IMR-90 (cell line): ENCODE results near the gene PFN2. TPM values are rescaled to one million over a fixed set of nuclear protein-coding genes. Genes with fewer than 3 reads are reported as not detected.

Experiments used
- ATAC-seq: fragments of 200-7000 bp; cut with Tn5 transposase; 2 replicates; pipeline ENCODE4 v1.9.1; 2020; ENCODE audit warnings: low read depth, mild to moderate bottlenecking, moderate library complexity
- BruUV-seq: library from RNA; stranded (reverse); fragments of 400-500 nt; replicated peaks from 2 replicates; lab custom pipeline; 2021; lab: Mats Ljungman, UMichigan
- CTCF ChIA-PET: fragments of 300-600 bp; formaldehyde crosslinking; extraction: SDS; loops from one replicate; lab custom pipeline; 2021; ENCODE audit warnings: antibody characterized with exemption; lab: Yijun Ruan, JAX
- POLR2A ChIA-PET: fragments of 300-600 bp; sonication (Branson Sonifier 250); formaldehyde crosslinking; loops from one replicate; lab custom pipeline; 2022; ENCODE audit warnings: antibody characterized with exemption; ENCODE audit not compliant: unreplicated experiment; lab: Charles Lee
- DNase-seq: peaks from one replicate; pipeline ENCODE4 v3.0.0; 2013
- H2AFZ ChIP-seq: replicated peaks from 2 replicates; pipeline ENCODE3; 2013; ENCODE audit warnings: low read length, mild to moderate bottlenecking; ENCODE audit not compliant: poor library complexity
- H2AK5ac ChIP-seq: 2 replicates; pipeline ENCODE4 v1.6.1; 2013; ENCODE audit warnings: low read depth, low read length, inconsistent platforms
- H2AK9ac ChIP-seq: replicated peaks from 2 replicates; pipeline ENCODE3; 2013; ENCODE audit warnings: mild to moderate bottlenecking, low read depth, low read length, moderate library complexity; ENCODE audit not compliant: poor library complexity
- H2BK120ac ChIP-seq: 2 replicates; pipeline ENCODE4 v1.6.1; 2013; ENCODE audit warnings: low read depth, low read length, inconsistent platforms
- H2BK15ac ChIP-seq: 3 replicates; pipeline ENCODE4 v1.6.1; 2013; ENCODE audit warnings: low read depth, low read length, inconsistent platforms
- H2BK20ac ChIP-seq: 2 replicates; pipeline ENCODE4 v1.6.1; 2013; ENCODE audit warnings: low read depth, mild to moderate bottlenecking, inconsistent platforms, low read length, moderate library complexity
- H2BK5ac ChIP-seq: 2 replicates; pipeline ENCODE4 v1.6.1; 2013; ENCODE audit warnings: mild to moderate bottlenecking, low read depth, low read length, inconsistent platforms; ENCODE audit not compliant: poor library complexity, severe bottlenecking
- H3K14ac ChIP-seq: replicated peaks from 2 replicates; pipeline ENCODE4 v1.6.1; 2013; ENCODE audit warnings: low read depth, low read length, inconsistent platforms
- H3K18ac ChIP-seq: 2 replicates; pipeline ENCODE4 v1.6.1; 2013; ENCODE audit warnings: low read depth, low read length, control low read depth
- H3K23ac ChIP-seq: 2 replicates; pipeline ENCODE4 v1.6.1; 2013; ENCODE audit warnings: low read depth, low read length, inconsistent platforms
- H3K27ac ChIP-seq: 2 replicates; pipeline ENCODE4 v1.5.1; 2013; ENCODE audit warnings: mild to moderate bottlenecking, control low read depth, low read length; ENCODE audit not compliant: insufficient read depth
- H3K27me3 ChIP-seq: 2 replicates; pipeline ENCODE4 v1.6.1; 2013; ENCODE audit warnings: low read length; ENCODE audit not compliant: control insufficient read depth, insufficient read depth
- H3K36me3 ChIP-seq: 2 replicates; pipeline ENCODE4 v1.6.1; 2013; ENCODE audit warnings: low read length, mixed read lengths; ENCODE audit not compliant: control insufficient read depth, insufficient read depth
- H3K4ac ChIP-seq: 2 replicates; pipeline ENCODE4 v1.6.1; 2013; ENCODE audit warnings: low read depth, low read length, inconsistent platforms
- H3K4me1 ChIP-seq: 2 replicates; pipeline ENCODE4 v1.6.1; 2013; ENCODE audit warnings: low read length, mixed read lengths; ENCODE audit not compliant: control insufficient read depth, insufficient read depth
- H3K4me2 ChIP-seq: 2 replicates; pipeline ENCODE4 v1.6.1; 2013; ENCODE audit warnings: low read depth, mild to moderate bottlenecking, control low read depth, low read length, moderate library complexity
- H3K4me3 ChIP-seq: 2 replicates; pipeline ENCODE4 v1.5.1; 2013; ENCODE audit warnings: low read depth, mild to moderate bottlenecking, control low read depth, low read length, moderate library complexity; ENCODE audit not compliant: insufficient read depth
- H3K56ac ChIP-seq: 2 replicates; pipeline ENCODE4 v1.6.1; 2013; ENCODE audit warnings: low read length, inconsistent platforms; ENCODE audit not compliant: insufficient read depth; ENCODE audit errors: extremely low read depth
- H3K79me1 ChIP-seq, 2 experiments: 2 replicates each; pipeline ENCODE4 v1.6.1; 2013; ENCODE audit warnings: low read length in 2 of 2, inconsistent platforms in 1 of 2, low read depth in 1 of 2
- H3K9ac ChIP-seq: 2 replicates; pipeline ENCODE4 v1.6.1; 2013; ENCODE audit warnings: low read depth, low read length, control low read depth
- H3K9me1 ChIP-seq: 2 replicates; pipeline ENCODE4 v1.6.1; 2013; ENCODE audit warnings: low read length, inconsistent platforms; ENCODE audit not compliant: insufficient read depth
- H3K9me3 ChIP-seq: 2 replicates; pipeline ENCODE4 v1.6.1; 2013; ENCODE audit warnings: low read length; ENCODE audit not compliant: control insufficient read depth, insufficient read depth
- H4K20me1 ChIP-seq: 2 replicates; pipeline ENCODE4 v1.6.1; 2013; ENCODE audit warnings: low read length, inconsistent platforms; ENCODE audit not compliant: insufficient read depth
- H4K5ac ChIP-seq: 2 replicates; pipeline ENCODE4 v1.6.1; 2013; ENCODE audit warnings: mild to moderate bottlenecking, low read depth, low read length, control low read depth
- H4K8ac ChIP-seq, 2 experiments: 2 replicates each; pipeline ENCODE4 v1.6.1; 2013; ENCODE audit warnings: low read depth in 2 of 2, low read length in 2 of 2, control low read depth in 1 of 2, inconsistent platforms in 1 of 2
- H4K91ac ChIP-seq: 2 replicates; pipeline ENCODE4 v1.6.1; 2013; ENCODE audit warnings: low read depth, low read length, inconsistent platforms; ENCODE audit not compliant: insufficient read depth
- CEBPB ChIP-seq: IDR thresholded peaks from 2 replicates; pipeline ENCODE4 v1.6.1; 2012; ENCODE audit warnings: low read depth, low read length, improper control_type of control experiment
- MXI1 ChIP-seq: IDR thresholded peaks from 2 replicates; pipeline ENCODE4 v1.6.1; 2012; ENCODE audit warnings: low read depth, mild to moderate bottlenecking, low read length, moderate library complexity, borderline replicate concordance
- POLR2A ChIP-seq: IDR thresholded peaks from 2 replicates; pipeline ENCODE4 v1.6.1; 2012; ENCODE audit warnings: mild to moderate bottlenecking, low read depth, low read length
- RAD21 ChIP-seq: IDR thresholded peaks from 2 replicates; pipeline ENCODE4 v1.6.1; 2012; ENCODE audit warnings: low read length, improper control_type of control experiment
- USF2 ChIP-seq: fragments of 150-350 bp; IDR thresholded peaks from 2 replicates; pipeline ENCODE4 v1.6.1; 2017; ENCODE audit warnings: mild to moderate bottlenecking, antibody characterized with exemption, low read length, low read depth
- WGBS, 2 experiments: methylation state at CpG; one replicate each; pipeline versions ENCODE4 v1.1.5 to v1.1.7; 2013; ENCODE audit warnings: missing lambda C conversion rate in 2 of 2; ENCODE audit not compliant: insufficient read length in 1 of 2; ENCODE audit errors: extremely low coverage in 2 of 2; 5-methylcytosine and 5-hydroxymethylcytosine counted together
- dilution Hi-C: fragments of 300-500 bp; cut with HindIII; formaldehyde crosslinking; loops from one replicate; pipeline ENCODE4 v1.14.3; 2018; ENCODE audit warnings: low sequenced_read_pairs; ENCODE audit not compliant: unreplicated experiment
- in situ Hi-C: fragments of 300-500 bp; cut with MboI; formaldehyde crosslinking; loops from 3 replicates; pipeline ENCODE4 v1.14.3; 2019; ENCODE audit warnings: low sequenced_read_pairs, inconsistent platforms, mixed read lengths
- intact Hi-C: fragments of 100-400 bp; cut with micrococcal nuclease; formaldehyde crosslinking; loops from 2 replicates; pipeline ENCODE4 v1.10.0; 2022
- polyA plus RNA-seq, 3 experiments: library from polyadenylated mRNA; depleted of rRNA; stranded (reverse); fragments of >200 nt; gene quantifications; 2 replicates each; pipeline ENCODE4 v1.2.3, GENCODE V29; 2012; ENCODE audit warnings: low replicate concordance in 1 of 3
- total RNA-seq: library from RNA; depleted of rRNA; stranded (reverse); fragments of >200 nt; gene quantifications from 2 replicates; pipeline ENCODE4 v1.2.3, GENCODE V29; 2012
- TF ChIP-seq, protein P1 (sequence below): conservative IDR thresholded peaks from 2 replicates; pipeline ENCODE4 v1.5.1; 2012; ENCODE audit warnings: mild to moderate bottlenecking, low read depth, low read length, improper control_type of control experiment

Gene PFN2
- total and polyA plus RNA-seq, 2 of the 4 experiments (the other 2 are of a cell fraction): 256 to 444 TPM

DNA sequence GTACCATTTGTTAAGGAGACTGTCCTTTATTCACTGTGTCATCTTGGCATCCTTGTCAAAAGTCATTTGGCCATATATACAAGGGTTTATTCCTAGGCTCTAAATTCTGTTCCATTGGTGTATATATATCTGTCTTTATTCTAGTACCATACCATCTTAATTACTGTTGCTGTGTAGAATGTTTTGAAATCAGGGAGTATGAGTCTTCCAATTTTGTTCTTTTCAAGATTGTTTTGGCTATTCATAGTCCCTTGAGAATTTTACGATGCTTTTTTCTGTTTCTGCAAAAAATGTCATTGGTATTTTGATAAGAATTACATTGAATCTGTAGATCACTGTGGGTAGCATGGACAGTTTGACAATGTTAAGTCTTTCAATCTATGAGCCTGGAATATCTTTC is 28.7 kb downstream of the PFN2 start:
- Histone ChIP-seq H3K56ac (no peak overlapping the region), H2BK20ac (no peak overlapping the region), H2AK9ac (no peak overlapping the region), H3K4me1 (no peaks in the 10 kb centered on the region), H3K9me3 (peaks cover 2% of the 10 kb centered on the region; the same call in 1 of the 2 replicates), H3K23ac (no peak overlapping the region), H3K36me3 (peaks cover 3% of the 10 kb centered on the region; the same call in 1 of the 2 replicates), H4K91ac (no peak overlapping the region), H3K27ac (no peak overlapping the region), H2BK5ac (no peak overlapping the region), H3K9ac (no peak overlapping the region), H4K5ac (no peak overlapping the region), H3K4ac (no peak overlapping the region), H2BK15ac (no peak overlapping the region), H3K4me3 (no peak overlapping the region), H3K4me2 (no peak overlapping the region), H2BK120ac (no peak overlapping the region), H3K14ac (no peak overlapping the region), H2AK5ac (no peak overlapping the region), H4K8ac (no peak overlapping the region), H4K20me1 (no peaks in the 10 kb centered on the region; the same call in 1 of the 2 replicates), H3K18ac (no peak overlapping the region), H3K9me1 (no peaks in the 10 kb centered on the region), H3K79me1 (peaks cover 0 to 20% of the 10 kb centered on the region in 2 experiments; a peak in 3 of 4 replicates), H3K27me3 (no peaks in the 10 kb centered on the region), H2AFZ (no peak overlapping the region)
- dilution Hi-C loops (no loop called here), intact Hi-C loops (no loop called here), in situ Hi-C loops (no loop called here)
- no peak for ATAC-seq
- TF ChIP-seq RAD21 (no peak), POLR2A (no peak), CEBPB (no peak), MXI1 (no peak), USF2 (no peak)
- TF ChIP-seq, protein P1, sequence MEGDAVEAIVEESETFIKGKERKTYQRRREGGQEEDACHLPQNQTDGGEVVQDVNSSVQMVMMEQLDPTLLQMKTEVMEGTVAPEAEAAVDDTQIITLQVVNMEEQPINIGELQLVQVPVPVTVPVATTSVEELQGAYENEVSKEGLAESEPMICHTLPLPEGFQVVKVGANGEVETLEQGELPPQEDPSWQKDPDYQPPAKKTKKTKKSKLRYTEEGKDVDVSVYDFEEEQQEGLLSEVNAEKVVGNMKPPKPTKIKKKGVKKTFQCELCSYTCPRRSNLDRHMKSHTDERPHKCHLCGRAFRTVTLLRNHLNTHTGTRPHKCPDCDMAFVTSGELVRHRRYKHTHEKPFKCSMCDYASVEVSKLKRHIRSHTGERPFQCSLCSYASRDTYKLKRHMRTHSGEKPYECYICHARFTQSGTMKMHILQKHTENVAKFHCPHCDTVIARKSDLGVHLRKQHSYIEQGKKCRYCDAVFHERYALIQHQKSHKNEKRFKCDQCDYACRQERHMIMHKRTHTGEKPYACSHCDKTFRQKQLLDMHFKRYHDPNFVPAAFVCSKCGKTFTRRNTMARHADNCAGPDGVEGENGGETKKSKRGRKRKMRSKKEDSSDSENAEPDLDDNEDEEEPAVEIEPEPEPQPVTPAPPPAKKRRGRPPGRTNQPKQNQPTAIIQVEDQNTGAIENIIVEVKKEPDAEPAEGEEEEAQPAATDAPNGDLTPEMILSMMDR: no peak
- no peak for DNase-seq
- ChIA-PET CTCF (no interaction called here), POLR2A (no interaction called here)
- no TSS peak for BruUV-seq
- no CpG with 5 or more reads among the region's 1 CpG for WGBS, 2 experiments
